IMR-90 (cell line): ENCODE measurements around the gene OSMR. TPM values are rescaled to one million over a fixed set of nuclear protein-coding genes. Genes with fewer than 3 reads are reported as not detected.

ENCODE experiments used
- ATAC-seq: fragments of 200-7000 bp; cut with Tn5 transposase; 2 replicates; pipeline ENCODE4 v1.9.1; 2020; ENCODE audit warnings: low read depth, mild to moderate bottlenecking, moderate library complexity
- BruUV-seq: library from RNA; stranded (reverse); fragments of 400-500 nt; replicated peaks from 2 replicates; lab custom pipeline; 2021; lab: Mats Ljungman, UMichigan
- CTCF ChIA-PET: fragments of 300-600 bp; formaldehyde crosslinking; extraction: SDS; loops from one replicate; lab custom pipeline; 2021; ENCODE audit warnings: antibody characterized with exemption; lab: Yijun Ruan, JAX
- POLR2A ChIA-PET: fragments of 300-600 bp; sonication (Branson Sonifier 250); formaldehyde crosslinking; loops from one replicate; lab custom pipeline; 2022; ENCODE audit warnings: antibody characterized with exemption; ENCODE audit not compliant: unreplicated experiment; lab: Charles Lee
- DNase-seq: peaks from one replicate; pipeline ENCODE4 v3.0.0; 2013
- H2AFZ ChIP-seq: replicated peaks from 2 replicates; pipeline ENCODE3; 2013; ENCODE audit warnings: low read length, mild to moderate bottlenecking; ENCODE audit not compliant: poor library complexity
- H2AK5ac ChIP-seq: 2 replicates; pipeline ENCODE4 v1.6.1; 2013; ENCODE audit warnings: low read depth, low read length, inconsistent platforms
- H2AK9ac ChIP-seq: replicated peaks from 2 replicates; pipeline ENCODE3; 2013; ENCODE audit warnings: mild to moderate bottlenecking, low read depth, low read length, moderate library complexity; ENCODE audit not compliant: poor library complexity
- H2BK120ac ChIP-seq: 2 replicates; pipeline ENCODE4 v1.6.1; 2013; ENCODE audit warnings: low read depth, low read length, inconsistent platforms
- H2BK15ac ChIP-seq: 3 replicates; pipeline ENCODE4 v1.6.1; 2013; ENCODE audit warnings: low read depth, low read length, inconsistent platforms
- H2BK20ac ChIP-seq: 2 replicates; pipeline ENCODE4 v1.6.1; 2013; ENCODE audit warnings: low read depth, mild to moderate bottlenecking, inconsistent platforms, low read length, moderate library complexity
- H2BK5ac ChIP-seq: 2 replicates; pipeline ENCODE4 v1.6.1; 2013; ENCODE audit warnings: mild to moderate bottlenecking, low read depth, low read length, inconsistent platforms; ENCODE audit not compliant: poor library complexity, severe bottlenecking
- H3K14ac ChIP-seq: replicated peaks from 2 replicates; pipeline ENCODE4 v1.6.1; 2013; ENCODE audit warnings: low read depth, low read length, inconsistent platforms
- H3K18ac ChIP-seq: 2 replicates; pipeline ENCODE4 v1.6.1; 2013; ENCODE audit warnings: low read depth, low read length, control low read depth
- H3K23ac ChIP-seq: 2 replicates; pipeline ENCODE4 v1.6.1; 2013; ENCODE audit warnings: low read depth, low read length, inconsistent platforms
- H3K27ac ChIP-seq: 2 replicates; pipeline ENCODE4 v1.5.1; 2013; ENCODE audit warnings: mild to moderate bottlenecking, control low read depth, low read length; ENCODE audit not compliant: insufficient read depth
- H3K27me3 ChIP-seq: 2 replicates; pipeline ENCODE4 v1.6.1; 2013; ENCODE audit warnings: low read length; ENCODE audit not compliant: control insufficient read depth, insufficient read depth
- H3K36me3 ChIP-seq: 2 replicates; pipeline ENCODE4 v1.6.1; 2013; ENCODE audit warnings: low read length, mixed read lengths; ENCODE audit not compliant: control insufficient read depth, insufficient read depth
- H3K4ac ChIP-seq: 2 replicates; pipeline ENCODE4 v1.6.1; 2013; ENCODE audit warnings: low read depth, low read length, inconsistent platforms
- H3K4me1 ChIP-seq: 2 replicates; pipeline ENCODE4 v1.6.1; 2013; ENCODE audit warnings: low read length, mixed read lengths; ENCODE audit not compliant: control insufficient read depth, insufficient read depth
- H3K4me2 ChIP-seq: 2 replicates; pipeline ENCODE4 v1.6.1; 2013; ENCODE audit warnings: low read depth, mild to moderate bottlenecking, control low read depth, low read length, moderate library complexity
- H3K4me3 ChIP-seq: 2 replicates; pipeline ENCODE4 v1.5.1; 2013; ENCODE audit warnings: low read depth, mild to moderate bottlenecking, control low read depth, low read length, moderate library complexity; ENCODE audit not compliant: insufficient read depth
- H3K56ac ChIP-seq: 2 replicates; pipeline ENCODE4 v1.6.1; 2013; ENCODE audit warnings: low read length, inconsistent platforms; ENCODE audit not compliant: insufficient read depth; ENCODE audit errors: extremely low read depth
- H3K79me1 ChIP-seq, 2 experiments: 2 replicates each; pipeline ENCODE4 v1.6.1; 2013; ENCODE audit warnings: low read length in 2 of 2, inconsistent platforms in 1 of 2, low read depth in 1 of 2
- H3K9ac ChIP-seq: 2 replicates; pipeline ENCODE4 v1.6.1; 2013; ENCODE audit warnings: low read depth, low read length, control low read depth
- H3K9me1 ChIP-seq: 2 replicates; pipeline ENCODE4 v1.6.1; 2013; ENCODE audit warnings: low read length, inconsistent platforms; ENCODE audit not compliant: insufficient read depth
- H3K9me3 ChIP-seq: 2 replicates; pipeline ENCODE4 v1.6.1; 2013; ENCODE audit warnings: low read length; ENCODE audit not compliant: control insufficient read depth, insufficient read depth
- H4K20me1 ChIP-seq: 2 replicates; pipeline ENCODE4 v1.6.1; 2013; ENCODE audit warnings: low read length, inconsistent platforms; ENCODE audit not compliant: insufficient read depth
- H4K5ac ChIP-seq: 2 replicates; pipeline ENCODE4 v1.6.1; 2013; ENCODE audit warnings: mild to moderate bottlenecking, low read depth, low read length, control low read depth
- H4K8ac ChIP-seq, 2 experiments: 2 replicates each; pipeline ENCODE4 v1.6.1; 2013; ENCODE audit warnings: low read depth in 2 of 2, low read length in 2 of 2, control low read depth in 1 of 2, inconsistent platforms in 1 of 2
- H4K91ac ChIP-seq: 2 replicates; pipeline ENCODE4 v1.6.1; 2013; ENCODE audit warnings: low read depth, low read length, inconsistent platforms; ENCODE audit not compliant: insufficient read depth
- CHD1 ChIP-seq: IDR thresholded peaks from 2 replicates; pipeline ENCODE4 v1.6.1; 2012; ENCODE audit warnings: low read depth, low read length, improper control_type of control experiment
- NFE2L2 ChIP-seq: fragments of 150-350 bp; IDR thresholded peaks from 2 replicates; pipeline ENCODE4 v1.6.1; 2016; ENCODE audit warnings: low read depth, mild to moderate bottlenecking, low read length
- WGBS, 2 experiments: methylation state at CpG; one replicate each; pipeline versions ENCODE4 v1.1.5 to v1.1.7; 2013; ENCODE audit warnings: missing lambda C conversion rate in 2 of 2; ENCODE audit not compliant: insufficient read length in 1 of 2; ENCODE audit errors: extremely low coverage in 2 of 2; 5-methylcytosine and 5-hydroxymethylcytosine counted together
- dilution Hi-C: fragments of 300-500 bp; cut with HindIII; formaldehyde crosslinking; loops from one replicate; pipeline ENCODE4 v1.14.3; 2018; ENCODE audit warnings: low sequenced_read_pairs; ENCODE audit not compliant: unreplicated experiment
- in situ Hi-C: fragments of 300-500 bp; cut with MboI; formaldehyde crosslinking; loops from 3 replicates; pipeline ENCODE4 v1.14.3; 2019; ENCODE audit warnings: low sequenced_read_pairs, inconsistent platforms, mixed read lengths
- intact Hi-C: fragments of 100-400 bp; cut with micrococcal nuclease; formaldehyde crosslinking; loops from 2 replicates; pipeline ENCODE4 v1.10.0; 2022
- polyA plus RNA-seq, 3 experiments: library from polyadenylated mRNA; depleted of rRNA; stranded (reverse); fragments of >200 nt; gene quantifications; 2 replicates each; pipeline ENCODE4 v1.2.3, GENCODE V29; 2012; ENCODE audit warnings: low replicate concordance in 1 of 3
- total RNA-seq: library from RNA; depleted of rRNA; stranded (reverse); fragments of >200 nt; gene quantifications from 2 replicates; pipeline ENCODE4 v1.2.3, GENCODE V29; 2012
- TF ChIP-seq, protein P1 (sequence below): fragments of 150-350 bp; IDR thresholded peaks from 2 replicates; pipeline ENCODE4 v1.6.1; 2016; ENCODE audit warnings: low read depth, mild to moderate bottlenecking, low read length, moderate library complexity, borderline replicate concordance

OSMR gene
- total and polyA plus RNA-seq, 2 of the 4 experiments (the other 2 are of a cell fraction), result 41.6 to 48.7 TPM

DNA sequence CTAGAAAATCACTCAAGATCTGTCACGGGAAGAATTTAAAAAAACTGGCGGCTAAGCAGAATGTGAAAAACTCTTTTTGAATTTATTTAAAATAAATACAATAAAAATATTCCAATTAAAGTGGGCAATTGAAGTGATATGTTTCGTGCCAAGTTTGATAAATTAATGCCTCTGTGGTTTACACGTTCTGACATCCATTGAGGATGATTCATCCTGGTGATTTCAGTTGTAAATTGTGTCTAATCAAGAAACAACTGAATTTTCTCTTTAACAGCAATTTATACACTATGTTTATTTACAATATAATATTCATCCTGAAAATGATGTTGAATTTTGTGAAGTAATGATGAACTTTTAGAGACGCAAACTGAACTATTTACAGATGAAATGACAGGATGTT, 21.0 kb upstream of the OSMR start:
- no peak for ATAC-seq
- H3K79me1 ChIP-seq, result peaks cover 22 to 26% of the 10 kb centered on the region in 2 experiments
- no CpG with 5 or more reads among the region's 5 CpGs for WGBS, 2 experiments
- H3K9me3 ChIP-seq, result peaks cover 12% of the 10 kb centered on the region
- H3K27me3 ChIP-seq, result no peaks in the 10 kb centered on the region
- H3K4me2 ChIP-seq, result no peak overlapping the region
- no peak for DNase-seq
- peaks cover 21% of the 10 kb centered on the region for H3K36me3 ChIP-seq
- no peaks in the 10 kb centered on the region for H4K20me1 ChIP-seq
- no peak for TF ChIP-seq NFE2L2
- TF ChIP-seq CHD1, result no peak
- TF ChIP-seq, protein P1, sequence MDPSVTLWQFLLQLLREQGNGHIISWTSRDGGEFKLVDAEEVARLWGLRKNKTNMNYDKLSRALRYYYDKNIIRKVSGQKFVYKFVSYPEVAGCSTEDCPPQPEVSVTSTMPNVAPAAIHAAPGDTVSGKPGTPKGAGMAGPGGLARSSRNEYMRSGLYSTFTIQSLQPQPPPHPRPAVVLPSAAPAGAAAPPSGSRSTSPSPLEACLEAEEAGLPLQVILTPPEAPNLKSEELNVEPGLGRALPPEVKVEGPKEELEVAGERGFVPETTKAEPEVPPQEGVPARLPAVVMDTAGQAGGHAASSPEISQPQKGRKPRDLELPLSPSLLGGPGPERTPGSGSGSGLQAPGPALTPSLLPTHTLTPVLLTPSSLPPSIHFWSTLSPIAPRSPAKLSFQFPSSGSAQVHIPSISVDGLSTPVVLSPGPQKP, result no peak
- H3K14ac ChIP-seq, result no peak overlapping the region
- H3K23ac ChIP-seq, result no peak overlapping the region
- H2BK120ac ChIP-seq, result no peak overlapping the region
- no peak overlapping the region for H3K9ac ChIP-seq
- H3K9me1 ChIP-seq, result no peaks in the 10 kb centered on the region
- CTCF ChIA-PET, result no interaction called here
- no peak overlapping the region for H3K56ac ChIP-seq
- H3K4me1 ChIP-seq, result no peaks in the 10 kb centered on the region
- no peak overlapping the region for H2AFZ ChIP-seq
- H2BK20ac ChIP-seq, result no peak overlapping the region
- no peak overlapping the region for H3K4me3 ChIP-seq
- in situ Hi-C loops (no loop called here), dilution Hi-C loops (no loop called here), intact Hi-C loops (no loop called here)
- no peak overlapping the region for H4K91ac ChIP-seq
- H4K8ac ChIP-seq, result no peak overlapping the region
- H2AK5ac ChIP-seq, result no peak overlapping the region
- no TSS peak for BruUV-seq
- H4K5ac ChIP-seq, result no peak overlapping the region
- H2BK15ac ChIP-seq, result no peak overlapping the region
- no peak overlapping the region for H2BK5ac ChIP-seq
- no peak overlapping the region for H3K18ac ChIP-seq
- POLR2A ChIA-PET, result no interaction called here
- no peak overlapping the region for H3K27ac ChIP-seq
- H3K4ac ChIP-seq, result no peak overlapping the region
- H2AK9ac ChIP-seq, result no peak overlapping the region
